Gastroesophageal sphincter (tissue), 4 donors: Measurements from ENCODE around the gene LYL1. TPM values are rescaled to one million over a fixed set of nuclear protein-coding genes. Genes with fewer than 3 reads are reported as not detected.

Experiments
- ATAC-seq: fragments of 150-250 bp; one replicate; pipeline ENCODE4 v1.9.1; 2016; ENCODE audit warnings: mild to moderate bottlenecking, moderate library complexity
- H3K27ac ChIP-seq, 4 donors: fragments of 200-600 bp; sonication (generic) in 3 of 4; 1 replicate in 3 of 4; 2 replicates in 1 of 4; pipeline ENCODE4 v1.5.1; 2016 to 2019
- H3K27me3 ChIP-seq: fragments of 200-600 bp; sonication (generic); one replicate; pipeline ENCODE4 v1.5.1; 2019
- H3K36me3 ChIP-seq, 2 donors: fragments of 200-600 bp; sonication (generic); one replicate each; pipeline ENCODE4 v1.5.1; 2019; ENCODE audit warnings: control low read depth in 1 of 2
- H3K4me1 ChIP-seq, 3 donors: fragments of 200-600 bp; sonication (generic); 1 replicate in 2 of 3; 2 replicates in 1 of 3; pipeline ENCODE4 v1.5.1; 2016 to 2019; ENCODE audit warnings: control low read depth in 2 of 3
- H3K4me3 ChIP-seq, 2 donors: fragments of 200-600 bp; sonication (generic); one replicate each; pipeline ENCODE4 v1.5.1; 2019; ENCODE audit warnings: mild to moderate bottlenecking in 1 of 2, moderate library complexity in 1 of 2
- H3K9me3 ChIP-seq, 3 donors: fragments of 200-600 bp; sonication (generic); one replicate each; pipeline ENCODE4 v1.5.1; 2017 to 2019; ENCODE audit warnings: control low read depth in 2 of 3
- EP300 ChIP-seq: sonication (generic); formaldehyde crosslinking; IDR thresholded peaks from one replicate; pipeline ENCODE4 v1.6.1; 2017; ENCODE audit warnings: antibody characterized with exemption, mild to moderate bottlenecking
- POLR2A ChIP-seq, 2 donors: fragments of 450-650 bp; IDR thresholded peaks; one replicate each; pipeline ENCODE4 v1.6.1; 2017; ENCODE audit warnings: antibody characterized with exemption in 2 of 2, mild to moderate bottlenecking in 2 of 2, moderate library complexity in 1 of 2
- POLR2AphosphoS5 ChIP-seq: sonication (generic); formaldehyde crosslinking; IDR thresholded peaks from one replicate; pipeline ENCODE4 v1.6.1; 2017; ENCODE audit warnings: antibody characterized with exemption
- WGBS, 2 donors: methylation state at CpG; one replicate each; pipeline ENCODE4 v1.1.5; 2018; ENCODE audit warnings: low coverage in 1 of 2; 5-methylcytosine and 5-hydroxymethylcytosine counted together
- total RNA-seq, 4 donors: library from RNA; depleted of rRNA; stranded (reverse); fragments of >200 nt; gene quantifications; one replicate each; pipeline ENCODE4 v1.1.0, GENCODE V29; 2016
- TF ChIP-seq, protein P1 (sequence below), 4 experiments: fragments of 200-600 bp in 2 of 4; fragments of 450-650 bp in 2 of 4; sonication (generic) in 1 of 4; IDR thresholded peaks; one replicate each; pipeline ENCODE4 v1.5.1; 2017 to 2019; ENCODE audit warnings: antibody characterized with exemption in 4 of 4, mild to moderate bottlenecking in 2 of 4, moderate library complexity in 2 of 4

LYL1 gene
- total RNA-seq, 4 donors from 2014 or later, result 9.9 to 11.8 (median 10.8) TPM

DNA sequence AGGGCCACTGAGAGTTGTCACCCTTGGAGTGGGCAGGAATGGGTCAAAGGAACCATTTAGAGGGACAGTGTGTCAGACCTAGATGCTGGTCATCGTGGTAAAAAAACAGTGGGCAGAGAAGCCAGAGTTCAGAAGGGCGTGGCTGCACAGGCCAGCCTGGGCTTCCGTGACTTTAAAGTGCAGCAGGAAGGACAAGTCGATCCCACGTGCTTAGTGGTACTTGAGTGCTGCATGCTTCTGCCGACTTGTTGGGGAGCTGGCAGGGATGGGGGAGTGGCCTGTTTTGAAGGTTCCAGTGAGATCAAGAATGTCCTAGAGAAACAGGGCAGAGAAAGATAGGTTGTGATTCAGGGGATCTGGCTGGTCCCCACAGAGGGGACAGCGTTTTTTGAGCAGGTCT is 17.0 kb downstream of the LYL1 start:
- ATAC-seq, result no peak
- no peaks in the 10 kb centered on the region for H3K9me3 ChIP-seq
- 32 to 33% methylated on average over 2 to 7 of the region's 7 CpGs for WGBS, 2 donors
- no peak overlapping the region for H3K4me3 ChIP-seq
- TF ChIP-seq POLR2AphosphoS5 (no peak), EP300 (no peak), POLR2A (IDR thresholded peaks at IDR 0.05) (no peak)
- TF ChIP-seq, protein P1, sequence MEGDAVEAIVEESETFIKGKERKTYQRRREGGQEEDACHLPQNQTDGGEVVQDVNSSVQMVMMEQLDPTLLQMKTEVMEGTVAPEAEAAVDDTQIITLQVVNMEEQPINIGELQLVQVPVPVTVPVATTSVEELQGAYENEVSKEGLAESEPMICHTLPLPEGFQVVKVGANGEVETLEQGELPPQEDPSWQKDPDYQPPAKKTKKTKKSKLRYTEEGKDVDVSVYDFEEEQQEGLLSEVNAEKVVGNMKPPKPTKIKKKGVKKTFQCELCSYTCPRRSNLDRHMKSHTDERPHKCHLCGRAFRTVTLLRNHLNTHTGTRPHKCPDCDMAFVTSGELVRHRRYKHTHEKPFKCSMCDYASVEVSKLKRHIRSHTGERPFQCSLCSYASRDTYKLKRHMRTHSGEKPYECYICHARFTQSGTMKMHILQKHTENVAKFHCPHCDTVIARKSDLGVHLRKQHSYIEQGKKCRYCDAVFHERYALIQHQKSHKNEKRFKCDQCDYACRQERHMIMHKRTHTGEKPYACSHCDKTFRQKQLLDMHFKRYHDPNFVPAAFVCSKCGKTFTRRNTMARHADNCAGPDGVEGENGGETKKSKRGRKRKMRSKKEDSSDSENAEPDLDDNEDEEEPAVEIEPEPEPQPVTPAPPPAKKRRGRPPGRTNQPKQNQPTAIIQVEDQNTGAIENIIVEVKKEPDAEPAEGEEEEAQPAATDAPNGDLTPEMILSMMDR (IDR thresholded peaks at IDR 0.05), result no peak
- peaks cover 0 to 69% (median 25%) of the 10 kb centered on the region in 3 donors for H3K4me1 ChIP-seq
- peaks cover 0 to 86% of the 10 kb centered on the region in 2 donors for H3K36me3 ChIP-seq
- H3K27ac ChIP-seq, result peak overlapping the region in 3 of 4 donors; percentile 14 to 64 (median 53)
- no peaks in the 10 kb centered on the region for H3K27me3 ChIP-seq

DNA sequence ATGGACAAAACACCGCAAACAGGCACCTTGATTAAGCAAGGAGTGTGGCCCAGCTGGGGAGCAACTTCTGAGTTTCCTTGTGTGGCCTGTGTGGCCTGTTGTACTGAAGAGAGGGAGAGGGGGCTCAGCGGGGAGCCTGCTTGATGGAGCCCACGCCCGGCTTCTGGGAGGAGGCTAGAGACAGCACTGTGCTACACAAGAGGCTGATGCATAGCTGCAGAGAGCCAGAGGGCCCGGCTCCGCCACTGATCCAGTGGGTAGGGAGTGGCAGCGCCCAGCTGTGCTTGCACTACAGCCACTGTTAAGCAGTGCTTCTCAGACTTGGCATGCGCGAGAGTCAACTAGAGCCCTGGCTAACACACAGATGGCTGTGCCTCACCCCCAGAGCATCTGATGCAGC is 19.0 kb downstream of the LYL1 start:
- Histone ChIP-seq H3K36me3 (peaks cover 0 to 78% of the 10 kb centered on the region in 2 donors), H3K4me1 (peaks cover 3 to 70% (median 24%) of the 10 kb centered on the region in 3 donors), H3K4me3 (no peak overlapping the region), H3K27ac (peak overlapping the region in 2 of 4 donors; percentile 71 to 83), H3K9me3 (no peaks in the 10 kb centered on the region), H3K27me3 (no peaks in the 10 kb centered on the region)
- TF ChIP-seq EP300 (no peak), POLR2A (IDR thresholded peaks at IDR 0.05) (no peak), POLR2AphosphoS5 (no peak)
- TF ChIP-seq, protein P1 (IDR thresholded peaks at IDR 0.05), result no peak
- ATAC-seq, result no peak
- 71 to 80% methylated on average over 1 to 2 of the region's 9 CpGs for WGBS, 2 donors

DNA sequence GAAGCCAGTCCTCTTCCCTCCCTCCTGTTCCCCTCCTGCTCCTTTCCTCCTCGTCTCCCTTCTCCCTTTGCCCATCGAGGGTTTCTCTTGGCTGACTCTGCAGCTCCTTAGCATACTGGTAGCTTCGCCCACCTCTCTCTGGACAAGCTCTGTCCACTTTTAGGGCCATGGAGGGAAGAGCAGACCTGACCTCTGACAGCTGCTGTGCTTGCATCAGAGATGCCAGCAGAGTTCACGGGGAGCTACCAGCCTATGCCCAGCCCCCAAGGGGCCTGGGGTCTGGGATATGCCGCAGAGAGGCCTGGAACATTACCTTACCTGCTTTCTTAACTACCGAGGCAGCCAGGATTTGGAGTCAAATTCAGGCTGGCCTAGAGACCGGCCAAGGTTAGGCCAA is 19.7 kb downstream of the LYL1 start:
- no peaks in the 10 kb centered on the region for H3K27me3 ChIP-seq
- peaks cover 0 to 82% of the 10 kb centered on the region in 2 donors for H3K36me3 ChIP-seq
- no peak for ATAC-seq
- H3K4me3 ChIP-seq, result no peak overlapping the region
- H3K27ac ChIP-seq, result peak overlapping the region in 3 of 4 donors; percentile 65 to 83 (median 71)
- TF ChIP-seq EP300 (no peak), POLR2AphosphoS5 (no peak)
- TF ChIP-seq, protein P1 (IDR thresholded peaks at IDR 0.05), result no peak
- peaks cover 6 to 76% (median 30%) of the 10 kb centered on the region in 3 donors for H3K4me1 ChIP-seq
- no peaks in the 10 kb centered on the region for H3K9me3 ChIP-seq
- 35 to 58% methylated on average over 3 of the region's 7 CpGs for WGBS, 2 donors

DNA sequence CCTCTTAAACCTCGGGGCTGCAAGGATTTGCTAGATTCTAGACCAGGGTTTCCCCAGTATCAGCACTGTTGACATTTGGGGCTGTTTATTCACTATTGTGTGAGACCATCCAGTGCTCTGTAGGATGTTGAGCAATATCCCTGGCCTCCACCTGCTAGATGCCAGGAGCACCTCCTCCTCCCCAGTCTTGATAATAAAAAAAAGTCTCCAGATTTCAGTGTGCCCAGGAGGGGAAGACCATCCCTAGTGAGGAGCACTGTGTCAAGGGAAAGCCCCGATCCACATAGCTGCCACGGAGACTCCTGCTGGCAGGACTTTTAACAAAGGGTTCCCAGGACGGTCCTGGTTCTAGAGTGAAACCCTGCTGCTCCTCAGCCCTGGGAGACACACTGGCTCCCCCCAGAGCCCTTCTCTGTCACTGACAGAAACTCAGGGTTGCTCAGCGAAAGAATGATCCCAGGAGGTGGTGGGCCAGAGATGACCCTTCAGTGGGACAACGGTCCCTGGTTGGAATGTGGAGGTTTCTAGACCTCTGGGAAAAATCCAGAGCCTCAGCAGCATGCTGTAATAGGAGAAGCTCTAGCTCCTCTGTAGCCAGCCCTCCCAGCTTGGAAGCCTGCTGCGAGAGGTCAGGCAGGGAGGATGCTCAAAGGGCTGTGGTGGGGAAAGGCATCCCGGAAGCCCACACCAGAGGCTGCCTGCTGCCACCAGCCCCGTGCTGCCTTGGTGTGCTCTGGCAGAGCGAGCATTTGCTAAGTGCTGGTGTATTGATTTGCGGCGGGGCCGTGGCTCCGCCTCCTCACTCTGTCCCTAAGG is 20.3 kb downstream of the LYL1 start:
- 51 to 81% methylated on average over 8 to 11 of the region's 14 CpGs for WGBS, 2 donors
- H3K36me3 ChIP-seq, result peaks cover 0 to 83% of the 10 kb centered on the region in 2 donors
- peaks cover 6 to 82% (median 31%) of the 10 kb centered on the region in 3 donors for H3K4me1 ChIP-seq
- no peaks in the 10 kb centered on the region for H3K27me3 ChIP-seq
- peak overlapping the region in 3 of 4 donors; percentile 65 to 83 (median 71) for H3K27ac ChIP-seq
- no peak overlapping the region for H3K4me3 ChIP-seq
- TF ChIP-seq, protein P1 (IDR thresholded peaks at IDR 0.05), result peak in 3 of 4 experiments; percentile 20 to 44 (median 41)
- no peak for TF ChIP-seq POLR2A (IDR thresholded peaks at IDR 0.05)
- peak; percentile 38 for TF ChIP-seq POLR2AphosphoS5
- H3K9me3 ChIP-seq, result no peaks in the 10 kb centered on the region
- ATAC-seq, result peak; percentile 64
